ENCODE data around the gene FBXL7.

Gene FBXL7

GRCh38 chr5:15585841-15586591, 86.0 kb downstream of the FBXL7 start:
- no peak for DNase-seq

GRCh38 chr5:15587916-15588315, 87.9 kb downstream of the FBXL7 start:
- DNase-seq, result no peak

- no peak for DNase-seq
Measured at GRCh38 chr5:15592728-15593127, 92.7 kb downstream of the FBXL7 start.

GRCh38 chr5:15594977-15595568, 95.1 kb downstream of the FBXL7 start:
- no peak for DNase-seq

- no peak for DNase-seq
Measured at GRCh38 chr5:15595929-15596328, 95.9 kb downstream of the FBXL7 start.

GRCh38 chr5:15596936-15597335, 97.0 kb downstream of the FBXL7 start:
- no peak for DNase-seq

GRCh38 chr5:15597804-15598203, 97.8 kb downstream of the FBXL7 start:
- no peak for DNase-seq

GRCh38 chr5:15598294-15598902, 98.4 kb downstream of the FBXL7 start:
- DNase-seq, result no peak

- no peak for DNase-seq
Measured at GRCh38 chr5:15600035-15600434, 100.1 kb downstream of the FBXL7 start.

- DNase-seq, result no peak
Measured at GRCh38 chr5:15601274-15601673, 101.3 kb downstream of the FBXL7 start.

GRCh38 chr5:15601853-15602252, 101.9 kb downstream of the FBXL7 start:
- no peak for DNase-seq

GRCh38 chr5:15604986-15605385, 105.0 kb downstream of the FBXL7 start:
- DNase-seq, result no peak

- no peak for DNase-seq
Measured at GRCh38 chr5:15606197-15606596, 106.2 kb downstream of the FBXL7 start.

- DNase-seq, result no peak
Measured at GRCh38 chr5:15607076-15607475, 107.1 kb downstream of the FBXL7 start.

- no peak for DNase-seq
Measured at GRCh38 chr5:15609076-15609725, 109.2 kb downstream of the FBXL7 start.

- no peak for DNase-seq
Measured at GRCh38 chr5:15610216-15610615, 110.2 kb downstream of the FBXL7 start.

GRCh38 chr5:15611008-15611407, 111.0 kb downstream of the FBXL7 start:
- DNase-seq, result no peak

GRCh38 chr5:15612915-15613635, 113.1 kb downstream of the FBXL7 start:
- DNase-seq, result no peak

- no peak for DNase-seq
Measured at GRCh38 chr5:15614679-15615078, 114.7 kb downstream of the FBXL7 start.

- no peak for DNase-seq
Measured at GRCh38 chr5:15615859-15616258, 115.9 kb downstream of the FBXL7 start.

GRCh38 chr5:15618938-15619337, 119.0 kb downstream of the FBXL7 start:
- no peak for DNase-seq

- no peak for DNase-seq
Measured at GRCh38 chr5:15620501-15620900, 120.5 kb downstream of the FBXL7 start.

GRCh38 chr5:15621094-15621493, 121.1 kb downstream of the FBXL7 start:
- no peak for DNase-seq

All from bone marrow (tissue), 2 donors.